ENCODE results near the gene LRRC8E. TPM values are rescaled to one million over a fixed set of nuclear protein-coding genes. Genes with fewer than 3 reads are reported as not detected.

The LRRC8E gene
- total and polyA plus RNA-seq, 10 of the 15 experiments (the other 5 are each of a cell fraction or from before 2014, with no cell fraction given) = 0.04 to 0.32 (median 0.25) TPM; not detected in 7

- no peak for TF ChIP-seq ZNF592 (IDR thresholded peaks at IDR 0.05)
- TF ChIP-seq NFXL1 (IDR thresholded peaks at IDR 0.05; ENCODE audit: borderline replicate concordance) = no peak
- TF ChIP-seq BMI1 (IDR thresholded peaks at IDR 0.05; ENCODE audit: borderline replicate concordance) = no peak
- no peak for TF ChIP-seq HCFC1 (IDR thresholded peaks at IDR 0.05; ENCODE audit: low read length)
- 0 out of 2 replicates have a peak, but pooled peaks have one; percentile 45 for TF ChIP-seq YY1 (IDR thresholded peaks at IDR 0.05; ENCODE audit: low read depth, low read length)
- no peak for TF ChIP-seq RCOR1 (conservative IDR thresholded peaks at IDR 0.05; ENCODE audit: low read depth, low read length)
- TF ChIP-seq FOS (IDR thresholded peaks at IDR 0.05; ENCODE audit: borderline replicate concordance, extremely low read depth, insufficient read length) = no peak
- TF ChIP-seq, protein P1, sequence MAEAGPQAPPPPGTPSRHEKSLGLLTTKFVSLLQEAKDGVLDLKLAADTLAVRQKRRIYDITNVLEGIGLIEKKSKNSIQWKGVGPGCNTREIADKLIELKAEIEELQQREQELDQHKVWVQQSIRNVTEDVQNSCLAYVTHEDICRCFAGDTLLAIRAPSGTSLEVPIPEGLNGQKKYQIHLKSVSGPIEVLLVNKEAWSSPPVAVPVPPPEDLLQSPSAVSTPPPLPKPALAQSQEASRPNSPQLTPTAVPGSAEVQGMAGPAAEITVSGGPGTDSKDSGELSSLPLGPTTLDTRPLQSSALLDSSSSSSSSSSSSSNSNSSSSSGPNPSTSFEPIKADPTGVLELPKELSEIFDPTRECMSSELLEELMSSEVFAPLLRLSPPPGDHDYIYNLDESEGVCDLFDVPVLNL (IDR thresholded peaks at IDR 0.05; ENCODE audit: low read depth, low read length) = no peak
- TF ChIP-seq ESRRA (IDR thresholded peaks at IDR 0.05; ENCODE audit: low read length) = no peak
- TF ChIP-seq NFIC (IDR thresholded peaks at IDR 0.05; ENCODE audit: low read depth, low read length) = no peak
- TF ChIP-seq CHD4 (IDR thresholded peaks at IDR 0.05) = no peak
- TF ChIP-seq EP300 (IDR thresholded peaks at IDR 0.05; ENCODE audit: borderline replicate concordance in 1 of 2, control insufficient read depth in 1 of 2, low read depth in 2 of 2, low read length in 2 of 2) = no peak
- no peak for TF ChIP-seq NR2C2 (IDR thresholded peaks at IDR 0.05; ENCODE audit: borderline replicate concordance, control insufficient read depth, insufficient read length, low read depth)
- TF ChIP-seq, protein P2, sequence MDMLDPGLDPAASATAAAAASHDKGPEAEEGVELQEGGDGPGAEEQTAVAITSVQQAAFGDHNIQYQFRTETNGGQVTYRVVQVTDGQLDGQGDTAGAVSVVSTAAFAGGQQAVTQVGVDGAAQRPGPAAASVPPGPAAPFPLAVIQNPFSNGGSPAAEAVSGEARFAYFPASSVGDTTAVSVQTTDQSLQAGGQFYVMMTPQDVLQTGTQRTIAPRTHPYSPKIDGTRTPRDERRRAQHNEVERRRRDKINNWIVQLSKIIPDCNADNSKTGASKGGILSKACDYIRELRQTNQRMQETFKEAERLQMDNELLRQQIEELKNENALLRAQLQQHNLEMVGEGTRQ (IDR thresholded peaks at IDR 0.05; ENCODE audit: borderline replicate concordance, low read depth, low read length) = no peak
- no peak for TF ChIP-seq ZBTB11 (CRISPR knock-in tag; IDR thresholded peaks at IDR 0.05)
- TF ChIP-seq SPI1 (IDR thresholded peaks at IDR 0.05; ENCODE audit: borderline replicate concordance, insufficient read depth, low read depth, low read length) = no peak
- no peak for TF ChIP-seq KAT2A (conservative IDR thresholded peaks at IDR 0.05; ENCODE audit: control insufficient read depth, low read depth, low read length)
- TF ChIP-seq EED (IDR thresholded peaks at IDR 0.05; ENCODE audit: low read depth) = no peak
- no peak for TF ChIP-seq CHD1 (IDR thresholded peaks at IDR 0.05; ENCODE audit: low read depth, low read length)
- no peak for TF ChIP-seq CHD2 (IDR thresholded peaks at IDR 0.05; ENCODE audit: borderline replicate concordance, low read depth, low read length)
Measured at GRCh38 chr19:7852851-7853769, 35.2 kb upstream of the LRRC8E start (continued).
